ENCODE results near the gene THBS1.

THBS1 gene

GRCh38 chr15:39629371-39629770 lies 48.5 kb downstream of the THBS1 start:
- no peaks in the 10 kb centered on the region for H3K36me3 ChIP-seq
- H3K4me1 ChIP-seq (ENCODE audit: control insufficient read depth in 1 of 2, insufficient read depth in 1 of 2, low read depth in 1 of 2, low read length in 1 of 2): no peaks in the 10 kb centered on the region
- no peak overlapping the region for H3K27ac ChIP-seq

GRCh38 chr15:39629906-39630305 lies 49.0 kb downstream of the THBS1 start:
- H3K27me3 ChIP-seq: no peaks in the 10 kb centered on the region
- H3K27ac ChIP-seq: no peak overlapping the region
- H3K4me3 ChIP-seq (ENCODE audit: low read depth in 1 of 2, low read length in 1 of 2): no peak overlapping the region
- H3K4me1 ChIP-seq (ENCODE audit: control insufficient read depth in 1 of 2, insufficient read depth in 1 of 2, low read depth in 1 of 2, low read length in 1 of 2): no peaks in the 10 kb centered on the region
- no peak for TF ChIP-seq CTCF (IDR thresholded peaks at IDR 0.05)
- H3K9me3 ChIP-seq: no peaks in the 10 kb centered on the region
- H3K36me3 ChIP-seq: no peaks in the 10 kb centered on the region

More at GRCh38 chr15:39629371-39629770, 48.5 kb downstream of the THBS1 start:
- Histone ChIP-seq H3K9me3 (no peaks in the 10 kb centered on the region), H3K27me3 (no peaks in the 10 kb centered on the region), H3K4me3 (ENCODE audit: low read depth in 1 of 2, low read length in 1 of 2) (no peak overlapping the region)
- TF ChIP-seq CTCF (IDR thresholded peaks at IDR 0.05): no peak

GRCh38 chr15:39631357-39631756 lies 50.5 kb downstream of the THBS1 start:
- no peak overlapping the region for H3K27ac ChIP-seq
- H3K4me1 ChIP-seq (ENCODE audit: control insufficient read depth in 1 of 2, insufficient read depth in 1 of 2, low read depth in 1 of 2, low read length in 1 of 2): no peaks in the 10 kb centered on the region
- no peaks in the 10 kb centered on the region for H3K9me3 ChIP-seq
- H3K36me3 ChIP-seq: no peaks in the 10 kb centered on the region
- H3K4me3 ChIP-seq (ENCODE audit: low read depth in 1 of 2, low read length in 1 of 2): no peak overlapping the region
- no peak for TF ChIP-seq CTCF (IDR thresholded peaks at IDR 0.05)
- H3K27me3 ChIP-seq: no peaks in the 10 kb centered on the region

- Histone ChIP-seq H3K36me3 (no peaks in the 10 kb centered on the region), H3K4me3 (ENCODE audit: low read depth in 1 of 2, low read length in 1 of 2) (no peak overlapping the region), H3K4me1 (ENCODE audit: control insufficient read depth in 1 of 2, insufficient read depth in 1 of 2, low read depth in 1 of 2, low read length in 1 of 2) (no peaks in the 10 kb centered on the region), H3K9me3 (no peaks in the 10 kb centered on the region), H3K27ac (no peak overlapping the region), H3K27me3 (no peaks in the 10 kb centered on the region)
- TF ChIP-seq CTCF (IDR thresholded peaks at IDR 0.05): no peak
Observed at GRCh38 chr15:39638041-39638440, 57.2 kb downstream of the THBS1 start.

- Histone ChIP-seq H3K9me3 (no peaks in the 10 kb centered on the region), H3K4me1 (ENCODE audit: control insufficient read depth in 1 of 2, insufficient read depth in 1 of 2, low read depth in 1 of 2, low read length in 1 of 2) (no peaks in the 10 kb centered on the region), H3K27ac (no peak overlapping the region), H3K36me3 (no peaks in the 10 kb centered on the region), H3K4me3 (ENCODE audit: low read depth in 1 of 2, low read length in 1 of 2) (no peak overlapping the region), H3K27me3 (no peaks in the 10 kb centered on the region)
- TF ChIP-seq CTCF (IDR thresholded peaks at IDR 0.05): no peak
Observed at GRCh38 chr15:39639037-39639436, 58.2 kb downstream of the THBS1 start.

- Histone ChIP-seq H3K27ac (no peak overlapping the region), H3K36me3 (no peaks in the 10 kb centered on the region), H3K27me3 (no peaks in the 10 kb centered on the region), H3K9me3 (no peaks in the 10 kb centered on the region), H3K4me1 (ENCODE audit: control insufficient read depth in 1 of 2, insufficient read depth in 1 of 2, low read depth in 1 of 2, low read length in 1 of 2) (no peaks in the 10 kb centered on the region), H3K4me3 (ENCODE audit: low read depth in 1 of 2, low read length in 1 of 2) (no peak overlapping the region)
- TF ChIP-seq CTCF (IDR thresholded peaks at IDR 0.05): no peak
Observed at GRCh38 chr15:39640665-39641064, 59.8 kb downstream of the THBS1 start.
